ENCODE data around the gene TSPAN7.

TSPAN7 gene

GRCh38 chrX:38594434-38594833 lies 33.1 kb downstream of the TSPAN7 start:
- DNase-seq (ENCODE audit: low spot score) = no peak

GRCh38 chrX:38595801-38596200 lies 34.5 kb downstream of the TSPAN7 start:
- DNase-seq (ENCODE audit: low spot score) = no peak

- DNase-seq (ENCODE audit: low spot score) = no peak
Measured at GRCh38 chrX:38596939-38597338, 35.6 kb downstream of the TSPAN7 start.

- no peak for DNase-seq (ENCODE audit: low spot score)
Measured at GRCh38 chrX:38599796-38600755, 38.7 kb downstream of the TSPAN7 start.

- DNase-seq (ENCODE audit: low spot score) = no peak
Measured at GRCh38 chrX:38601866-38602265, 40.5 kb downstream of the TSPAN7 start.

- DNase-seq (ENCODE audit: low spot score) = no peak
Measured at GRCh38 chrX:38606821-38607220, 45.5 kb downstream of the TSPAN7 start.

GRCh38 chrX:38607976-38608375 lies 46.6 kb downstream of the TSPAN7 start:
- DNase-seq (ENCODE audit: low spot score) = no peak

- DNase-seq (ENCODE audit: low spot score) = no peak
Measured at GRCh38 chrX:38610849-38611248, 49.5 kb downstream of the TSPAN7 start.

- no peak for DNase-seq (ENCODE audit: low spot score)
Measured at GRCh38 chrX:38612281-38612680, 50.9 kb downstream of the TSPAN7 start.

- no peak for DNase-seq (ENCODE audit: low spot score)
Measured at GRCh38 chrX:38614485-38614884, 53.1 kb downstream of the TSPAN7 start.

GRCh38 chrX:38616904-38617303 lies 55.6 kb downstream of the TSPAN7 start:
- no peak for DNase-seq (ENCODE audit: low spot score)

GRCh38 chrX:38618180-38618579 lies 56.8 kb downstream of the TSPAN7 start:
- DNase-seq (ENCODE audit: low spot score) = no peak

- no peak for DNase-seq (ENCODE audit: low spot score)
Measured at GRCh38 chrX:38620623-38621022, 59.3 kb downstream of the TSPAN7 start.

- no peak for DNase-seq (ENCODE audit: low spot score)
Measured at GRCh38 chrX:38626296-38626695, 65.0 kb downstream of the TSPAN7 start.

GRCh38 chrX:38627683-38628082 lies 66.3 kb downstream of the TSPAN7 start:
- no peak for DNase-seq (ENCODE audit: low spot score)

- no peak for DNase-seq (ENCODE audit: low spot score)
Measured at GRCh38 chrX:38628587-38628986, 67.2 kb downstream of the TSPAN7 start.

- no peak for DNase-seq (ENCODE audit: low spot score)
Measured at GRCh38 chrX:38632516-38632915, 71.2 kb downstream of the TSPAN7 start.

- DNase-seq (ENCODE audit: low spot score) = peak; percentile 9
Measured at GRCh38 chrX:38634665-38635064, 73.3 kb downstream of the TSPAN7 start.

GRCh38 chrX:38636949-38637819 lies 75.8 kb downstream of the TSPAN7 start:
- DNase-seq (ENCODE audit: low spot score) = no peak

GRCh38 chrX:38638952-38639529 lies 77.7 kb downstream of the TSPAN7 start:
- DNase-seq (ENCODE audit: low spot score) = no peak

- DNase-seq (ENCODE audit: low spot score) = no peak
Measured at GRCh38 chrX:38639730-38640129, 78.4 kb downstream of the TSPAN7 start.

- DNase-seq (ENCODE audit: low spot score) = no peak
Measured at GRCh38 chrX:38641197-38641596, 79.9 kb downstream of the TSPAN7 start.

Measured in SK-N-DZ (cell line).